ENCODE data around the gene FGD3.

The FGD3 gene

DNA sequence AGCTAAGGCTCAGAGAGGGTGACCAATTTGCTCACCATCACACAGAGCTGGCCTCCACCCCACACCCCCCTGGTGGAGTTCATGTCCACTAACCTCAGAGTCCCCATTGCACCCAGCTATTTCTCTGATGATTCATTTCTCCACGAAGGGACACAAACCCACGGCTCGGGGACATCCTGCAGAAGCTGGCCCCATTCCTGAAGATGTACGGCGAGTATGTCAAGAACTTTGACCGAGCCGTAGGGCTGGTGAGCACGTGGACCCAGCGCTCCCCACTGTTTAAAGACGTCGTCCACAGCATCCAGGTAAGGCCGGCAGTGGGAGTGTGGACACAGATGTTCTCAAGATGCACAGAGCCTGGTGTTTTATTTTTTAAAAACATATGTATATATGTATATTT is 58.6 kb downstream of the FGD3 start:
- H3K79me2 ChIP-seq (ENCODE audit: insufficient read depth, low read length): no peaks in the 10 kb centered on the region
- H4K20me1 ChIP-seq (ENCODE audit: low read depth, low read length): no peaks in the 10 kb centered on the region
- H3F3A ChIP-seq (ENCODE audit: insufficient read depth): no peaks in the 10 kb centered on the region
- no peaks in the 10 kb centered on the region for H3K27me3 ChIP-seq (ENCODE audit: low read length)
- no peak overlapping the region for H3K4me3 ChIP-seq (ENCODE audit: insufficient read depth, low read length, poor library complexity, severe bottlenecking)
- no peak overlapping the region for H2AFZ ChIP-seq (ENCODE audit: low read depth, low read length, severe bottlenecking)
- TF ChIP-seq, protein P1, sequence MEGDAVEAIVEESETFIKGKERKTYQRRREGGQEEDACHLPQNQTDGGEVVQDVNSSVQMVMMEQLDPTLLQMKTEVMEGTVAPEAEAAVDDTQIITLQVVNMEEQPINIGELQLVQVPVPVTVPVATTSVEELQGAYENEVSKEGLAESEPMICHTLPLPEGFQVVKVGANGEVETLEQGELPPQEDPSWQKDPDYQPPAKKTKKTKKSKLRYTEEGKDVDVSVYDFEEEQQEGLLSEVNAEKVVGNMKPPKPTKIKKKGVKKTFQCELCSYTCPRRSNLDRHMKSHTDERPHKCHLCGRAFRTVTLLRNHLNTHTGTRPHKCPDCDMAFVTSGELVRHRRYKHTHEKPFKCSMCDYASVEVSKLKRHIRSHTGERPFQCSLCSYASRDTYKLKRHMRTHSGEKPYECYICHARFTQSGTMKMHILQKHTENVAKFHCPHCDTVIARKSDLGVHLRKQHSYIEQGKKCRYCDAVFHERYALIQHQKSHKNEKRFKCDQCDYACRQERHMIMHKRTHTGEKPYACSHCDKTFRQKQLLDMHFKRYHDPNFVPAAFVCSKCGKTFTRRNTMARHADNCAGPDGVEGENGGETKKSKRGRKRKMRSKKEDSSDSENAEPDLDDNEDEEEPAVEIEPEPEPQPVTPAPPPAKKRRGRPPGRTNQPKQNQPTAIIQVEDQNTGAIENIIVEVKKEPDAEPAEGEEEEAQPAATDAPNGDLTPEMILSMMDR (IDR thresholded peaks at IDR 0.05; ENCODE audit: insufficient read depth, low read length, poor library complexity, severe bottlenecking): no peak
- TF ChIP-seq EZH2phosphoT487 (conservative IDR thresholded peaks at IDR 0.05; ENCODE audit: low read length): no peak
- H3K36me3 ChIP-seq (ENCODE audit: low read length): no peaks in the 10 kb centered on the region
- H3K9me3 ChIP-seq (ENCODE audit: insufficient read depth, low read length): no peaks in the 10 kb centered on the region
- no peak overlapping the region for H3K4me2 ChIP-seq (ENCODE audit: low read depth, low read length, poor library complexity, severe bottlenecking)
- no peak overlapping the region for H3K9ac ChIP-seq (ENCODE audit: low read length)
- no peaks in the 10 kb centered on the region for H3K9me2 ChIP-seq (replicated peaks; ENCODE audit: insufficient read depth, low read length)
- H3K27ac ChIP-seq (ENCODE audit: low read depth, low read length): no peak overlapping the region

DNA sequence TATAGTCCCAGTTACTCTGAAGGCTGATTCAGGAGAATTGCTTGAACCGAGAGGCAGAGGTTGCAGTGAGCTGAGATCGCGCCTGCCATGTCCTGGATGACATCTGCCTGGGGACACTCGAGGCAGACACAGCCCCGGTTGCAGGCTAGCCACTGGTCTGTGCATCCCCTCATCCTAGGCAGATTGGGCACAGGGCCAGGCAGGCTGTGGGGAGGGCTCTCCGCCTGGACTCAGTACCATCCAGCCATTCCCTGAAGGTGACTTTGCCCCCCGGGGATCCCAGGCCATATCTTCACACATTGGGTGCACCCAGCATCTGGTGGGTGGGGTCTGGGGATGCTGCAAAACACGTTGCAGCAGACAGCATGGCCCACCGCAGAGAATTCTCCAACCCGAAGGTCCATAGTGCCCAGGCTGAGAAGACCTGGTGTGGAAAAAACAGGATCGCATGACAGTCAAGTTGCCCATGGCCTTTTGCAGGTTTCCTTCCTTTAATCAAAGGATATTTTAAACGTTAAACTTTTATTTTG is 60.3 kb downstream of the FGD3 start:
- Histone ChIP-seq H3K4me3 (ENCODE audit: insufficient read depth, low read length, poor library complexity, severe bottlenecking) (no peak overlapping the region), H3K79me2 (ENCODE audit: insufficient read depth, low read length) (no peaks in the 10 kb centered on the region), H3K4me2 (ENCODE audit: low read depth, low read length, poor library complexity, severe bottlenecking) (no peak overlapping the region), H3F3A (ENCODE audit: insufficient read depth) (no peaks in the 10 kb centered on the region), H2AFZ (ENCODE audit: low read depth, low read length, severe bottlenecking) (no peak overlapping the region), H3K9ac (ENCODE audit: low read length) (no peak overlapping the region), H3K27me3 (ENCODE audit: low read length) (no peaks in the 10 kb centered on the region), H3K27ac (ENCODE audit: low read depth, low read length) (no peak overlapping the region), H3K36me3 (ENCODE audit: low read length) (no peaks in the 10 kb centered on the region), H4K20me1 (ENCODE audit: low read depth, low read length) (no peaks in the 10 kb centered on the region), H3K9me2 (replicated peaks; ENCODE audit: insufficient read depth, low read length) (no peaks in the 10 kb centered on the region), H3K9me3 (ENCODE audit: insufficient read depth, low read length) (no peaks in the 10 kb centered on the region)
- TF ChIP-seq, protein P1 (IDR thresholded peaks at IDR 0.05; ENCODE audit: insufficient read depth, low read length, poor library complexity, severe bottlenecking): no peak
- TF ChIP-seq EZH2phosphoT487 (conservative IDR thresholded peaks at IDR 0.05; ENCODE audit: low read length): no peak

DNA sequence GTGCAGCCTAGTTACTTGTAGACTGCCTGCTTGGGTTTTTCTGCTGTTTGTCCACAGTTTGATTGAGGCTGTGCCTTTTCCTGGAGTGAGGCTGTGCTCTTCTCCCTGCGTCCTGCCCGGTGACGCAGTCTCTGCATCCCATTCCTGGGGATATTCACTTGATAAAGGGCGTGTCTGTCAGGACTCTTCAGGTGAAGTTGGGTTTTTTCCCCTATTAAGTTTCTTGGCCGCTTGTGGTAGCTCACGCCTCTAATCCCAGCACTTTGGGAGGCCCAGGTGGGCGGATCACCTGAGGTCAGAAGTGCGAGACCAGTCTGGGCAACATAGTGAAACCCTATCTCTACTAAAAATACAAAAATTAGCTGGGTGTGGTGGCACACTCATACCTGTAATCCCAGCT is 61.1 kb downstream of the FGD3 start:
- Histone ChIP-seq H3K9ac (ENCODE audit: low read length) (no peak overlapping the region), H3K27ac (ENCODE audit: low read depth, low read length) (no peak overlapping the region), H2AFZ (ENCODE audit: low read depth, low read length, severe bottlenecking) (no peak overlapping the region), H3K4me3 (ENCODE audit: insufficient read depth, low read length, poor library complexity, severe bottlenecking) (no peak overlapping the region), H3K36me3 (ENCODE audit: low read length) (no peaks in the 10 kb centered on the region), H3K9me3 (ENCODE audit: insufficient read depth, low read length) (no peaks in the 10 kb centered on the region), H3K9me2 (replicated peaks; ENCODE audit: insufficient read depth, low read length) (no peaks in the 10 kb centered on the region), H3F3A (ENCODE audit: insufficient read depth) (no peaks in the 10 kb centered on the region), H4K20me1 (ENCODE audit: low read depth, low read length) (no peaks in the 10 kb centered on the region), H3K79me2 (ENCODE audit: insufficient read depth, low read length) (no peaks in the 10 kb centered on the region), H3K27me3 (ENCODE audit: low read length) (no peaks in the 10 kb centered on the region), H3K4me2 (ENCODE audit: low read depth, low read length, poor library complexity, severe bottlenecking) (no peak overlapping the region)
- TF ChIP-seq, protein P1 (IDR thresholded peaks at IDR 0.05; ENCODE audit: insufficient read depth, low read length, poor library complexity, severe bottlenecking): no peak
- no peak for TF ChIP-seq EZH2phosphoT487 (conservative IDR thresholded peaks at IDR 0.05; ENCODE audit: low read length)

All from SU-DHL-6 (cell line).